ENCODE measurements around the gene DYNC1I1.

The DYNC1I1 gene

GRCh38 chr7:96136600-96137239, 364.4 kb downstream of the DYNC1I1 start:
- no peak for DNase-seq (ENCODE audit: low read depth)
- H3K4me3 ChIP-seq (replicated peaks; ENCODE audit: low read depth, low read length) = no peak overlapping the region
- no peak for TF ChIP-seq CTCF (IDR thresholded peaks at IDR 0.05; ENCODE audit: low read length, missing control alignments)

GRCh38 chr7:96143495-96144259, 371.3 kb downstream of the DYNC1I1 start:
- H3K4me3 ChIP-seq (replicated peaks; ENCODE audit: low read depth, low read length) = no peak overlapping the region
- DNase-seq (ENCODE audit: low read depth) = no peak
- TF ChIP-seq CTCF (IDR thresholded peaks at IDR 0.05; ENCODE audit: low read length, missing control alignments) = no peak

- no peak for DNase-seq (ENCODE audit: low read depth)
- no peak overlapping the region for H3K4me3 ChIP-seq (replicated peaks; ENCODE audit: low read depth, low read length)
- no peak for TF ChIP-seq CTCF (IDR thresholded peaks at IDR 0.05; ENCODE audit: low read length, missing control alignments)
Measured at GRCh38 chr7:96144260-96144526, 371.8 kb downstream of the DYNC1I1 start.
